Dermis blood vessel endothelial cell (primary cell): ENCODE data around the gene ACOT7. TPM values are rescaled to one million over a fixed set of nuclear protein-coding genes. Genes with fewer than 3 reads are reported as not detected.
A peak's percentile ranks its signal among the peaks of the same experiment; 100 is the strongest.

Source experiments
- DNase-seq: peaks from one replicate; pipeline ENCODE4 v3.0.0; 2010
- total RNA-seq: library from RNA; depleted of rRNA; stranded (reverse); fragments of >200 nt; gene quantifications from 2 replicates; pipeline ENCODE4 v1.2.3, GENCODE V29; 2014

ACOT7 gene
- total RNA-seq, 1 donor from 2014 or later = 17.5 TPM

GRCh38 chr1:6280761-6281451 lies 112.7 kb downstream of the ACOT7 start:
- DNase-seq = no peak

- DNase-seq = no peak
These were observed 113.8 kb downstream of the ACOT7 start for GRCh38 chr1:6279613-6280383.

GRCh38 chr1:6279066-6279465 lies 114.5 kb downstream of the ACOT7 start:
- no peak for DNase-seq

GRCh38 chr1:6278263-6278662 lies 115.3 kb downstream of the ACOT7 start:
- no peak for DNase-seq

GRCh38 chr1:6276811-6277555 lies 116.6 kb downstream of the ACOT7 start:
- DNase-seq = no peak

GRCh38 chr1:6275826-6276782 lies 117.5 kb downstream of the ACOT7 start:
- no peak for DNase-seq

GRCh38 chr1:6274622-6275139 lies 118.9 kb downstream of the ACOT7 start:
- no peak for DNase-seq

GRCh38 chr1:6274102-6274501 lies 119.5 kb downstream of the ACOT7 start:
- no peak for DNase-seq

GRCh38 chr1:6273380-6273891 lies 120.1 kb downstream of the ACOT7 start:
- peak; percentile 34 for DNase-seq

GRCh38 chr1:6272868-6273267 lies 120.7 kb downstream of the ACOT7 start:
- no peak for DNase-seq

GRCh38 chr1:6272452-6272851 lies 121.1 kb downstream of the ACOT7 start:
- DNase-seq = no peak

- DNase-seq = no peak
These were observed 122.0 kb downstream of the ACOT7 start for GRCh38 chr1:6271554-6271953.

GRCh38 chr1:6271006-6271405 lies 122.6 kb downstream of the ACOT7 start:
- DNase-seq = no peak

- DNase-seq = no peak
These were observed 123.2 kb downstream of the ACOT7 start for GRCh38 chr1:6270401-6270800.

- no peak for DNase-seq
These were observed 123.7 kb downstream of the ACOT7 start for GRCh38 chr1:6269720-6270400.

- DNase-seq = no peak
These were observed 124.3 kb downstream of the ACOT7 start for GRCh38 chr1:6269296-6269695.

GRCh38 chr1:6268415-6268814 lies 125.2 kb downstream of the ACOT7 start:
- no peak for DNase-seq

GRCh38 chr1:6267686-6268322 lies 125.8 kb downstream of the ACOT7 start:
- no peak for DNase-seq

GRCh38 chr1:6266641-6267040 lies 126.9 kb downstream of the ACOT7 start:
- DNase-seq = no peak

- DNase-seq = no peak
These were observed 128.4 kb downstream of the ACOT7 start for GRCh38 chr1:6265151-6265550.

GRCh38 chr1:6263716-6264115 lies 129.9 kb downstream of the ACOT7 start:
- no peak for DNase-seq
